Daoy (cell line): ENCODE data around the gene GSS. TPM values are rescaled to one million over a fixed set of nuclear protein-coding genes. Genes with fewer than 3 reads are reported as not detected.
A peak's percentile ranks its signal among the peaks of the same experiment; 100 is the strongest.
"Not testable (repeated sequence)": the region's sequence is repeated elsewhere in the genome, so short reads cannot be mapped to it uniquely, and the experiment has no call there.

Source experiments
- DNase-seq: peaks from one replicate; pipeline ENCODE4 v3.0.0-alpha.2; 2015; ENCODE audit warnings: low read depth
- total RNA-seq: library from RNA; depleted of rRNA; stranded (reverse); fragments of >200 nt; shearing (Covaris generic); gene quantifications from 2 replicates; pipeline ENCODE4 v1.2.3, GENCODE V29; 2014

Gene GSS
- total RNA-seq, 1 experiment from 2014 or later: 90.2 TPM

- peak; percentile 95 for DNase-seq
These were observed 47.8 kb downstream of the GSS start for GRCh38 chr20:34907616-34908469.

- DNase-seq: no peak
These were observed 51.4 kb downstream of the GSS start for GRCh38 chr20:34904202-34904621.

- not testable (repeated sequence) for DNase-seq
These were observed 56.9 kb downstream of the GSS start for GRCh38 chr20:34898731-34899130.

- DNase-seq: not testable (repeated sequence)
These were observed 57.5 kb downstream of the GSS start for GRCh38 chr20:34898129-34898528.

GRCh38 chr20:34896086-34896621 is 59.5 kb downstream of the GSS start:
- no peak for DNase-seq

- no peak for DNase-seq
These were observed 60.1 kb downstream of the GSS start for GRCh38 chr20:34895465-34895864.

- DNase-seq: no peak
These were observed 60.9 kb downstream of the GSS start for GRCh38 chr20:34894723-34895122.

GRCh38 chr20:34892671-34893070 is 62.9 kb downstream of the GSS start:
- DNase-seq: no peak

- DNase-seq: peak; percentile 25
These were observed 64.2 kb downstream of the GSS start for GRCh38 chr20:34891166-34892062.

GRCh38 chr20:34888468-34888867 is 67.1 kb downstream of the GSS start:
- no peak for DNase-seq

GRCh38 chr20:34887023-34887422 is 68.6 kb downstream of the GSS start:
- no peak for DNase-seq

- DNase-seq: no peak
These were observed 69.5 kb downstream of the GSS start for GRCh38 chr20:34886122-34886521.

GRCh38 chr20:34884260-34884659 is 71.3 kb downstream of the GSS start:
- DNase-seq: no peak

GRCh38 chr20:34883809-34884208 is 71.8 kb downstream of the GSS start:
- no peak for DNase-seq

GRCh38 chr20:34883087-34883688 is 72.4 kb downstream of the GSS start:
- no peak for DNase-seq

- DNase-seq: no peak
These were observed 73.9 kb downstream of the GSS start for GRCh38 chr20:34881689-34882088.

GRCh38 chr20:34880971-34881370 is 74.6 kb downstream of the GSS start:
- DNase-seq: not testable (repeated sequence)

- DNase-seq: no peak
These were observed 75.3 kb downstream of the GSS start for GRCh38 chr20:34880215-34880850.
